HEK293T (cell line): ENCODE measurements around the gene ALG9.

ENCODE experiments used
- CTCF ChIA-PET: fragments of 350-600 bp; formaldehyde crosslinking; extraction: SDS; loops from one replicate; lab custom pipeline; 2021; ENCODE audit warnings: antibody characterized with exemption, inconsistent platforms; lab: Yijun Ruan, JAX
- POLR2A ChIA-PET: fragments of 350-600 bp; formaldehyde crosslinking; extraction: SDS; loops from one replicate; lab custom pipeline; 2020; ENCODE audit warnings: antibody characterized with exemption, inconsistent platforms; lab: Yijun Ruan, JAX
- DNase-seq: peaks from one replicate; pipeline ENCODE4 v3.0.0; 2012; ENCODE audit warnings: mixed read lengths; ENCODE audit errors: extremely low spot score
- ARNT ChIP-seq: fragments of 450-650 bp; IDR thresholded peaks from 2 replicates; pipeline ENCODE4 v1.6.1; 2017; ENCODE audit warnings: mild to moderate bottlenecking
- BHLHE40 ChIP-seq: fragments of 450-650 bp; IDR thresholded peaks from 2 replicates; pipeline ENCODE4 v1.6.1; 2016; ENCODE audit warnings: mild to moderate bottlenecking, moderate library complexity, borderline replicate concordance
- CTBP1 ChIP-seq: fragments of 450-650 bp; IDR thresholded peaks from 2 replicates; pipeline ENCODE4 v1.6.1; 2016; ENCODE audit warnings: borderline replicate concordance
- ELF4 ChIP-seq: fragments of 450-650 bp; IDR thresholded peaks from 2 replicates; pipeline ENCODE4 v1.6.1; 2017; ENCODE audit warnings: antibody characterized with exemption
- FOXA1 ChIP-seq: fragments of 450-650 bp; IDR thresholded peaks from 2 replicates; pipeline ENCODE4 v1.6.1; 2016; ENCODE audit warnings: mild to moderate bottlenecking
- FOXK2 ChIP-seq: fragments of 450-650 bp; IDR thresholded peaks from 2 replicates; pipeline ENCODE4 v1.6.1; 2016; ENCODE audit warnings: mild to moderate bottlenecking
- FOXM1 ChIP-seq: fragments of 450-650 bp; IDR thresholded peaks from 2 replicates; pipeline ENCODE4 v1.6.1; 2017; ENCODE audit warnings: mild to moderate bottlenecking, borderline replicate concordance
- HDGF ChIP-seq: fragments of 450-650 bp; IDR thresholded peaks from 2 replicates; pipeline ENCODE4 v1.6.1; 2017; ENCODE audit warnings: antibody characterized with exemption, borderline replicate concordance
- L3MBTL2 ChIP-seq: fragments of 450-650 bp; conservative IDR thresholded peaks from 2 replicates; pipeline ENCODE4 v1.6.1; 2016; ENCODE audit warnings: mild to moderate bottlenecking
- LEF1 ChIP-seq: fragments of 450-650 bp; IDR thresholded peaks from 2 replicates; pipeline ENCODE4 v1.6.1; 2017; ENCODE audit warnings: mild to moderate bottlenecking, borderline replicate concordance
- NFRKB ChIP-seq: fragments of 450-650 bp; IDR thresholded peaks from 2 replicates; pipeline ENCODE4 v1.6.1; 2016; ENCODE audit warnings: mild to moderate bottlenecking, moderate library complexity
- SP1 ChIP-seq: fragments of 450-650 bp; IDR thresholded peaks from 2 replicates; pipeline ENCODE4 v1.6.1; 2017
- SUZ12 ChIP-seq: fragments of 450-650 bp; IDR thresholded peaks from 2 replicates; pipeline ENCODE4 v1.6.1; 2016; ENCODE audit warnings: mild to moderate bottlenecking
- TARDBP ChIP-seq: fragments of 450-650 bp; IDR thresholded peaks from 2 replicates; pipeline ENCODE4 v1.6.1; 2016
- ZNF384 ChIP-seq: fragments of 450-650 bp; IDR thresholded peaks from 2 replicates; pipeline ENCODE4 v1.6.1; 2016
- TF ChIP-seq, protein P1 (sequence below): fragments of 450-650 bp; IDR thresholded peaks from 2 replicates; pipeline ENCODE4 v1.6.1; 2016

The ALG9 gene

DNA sequence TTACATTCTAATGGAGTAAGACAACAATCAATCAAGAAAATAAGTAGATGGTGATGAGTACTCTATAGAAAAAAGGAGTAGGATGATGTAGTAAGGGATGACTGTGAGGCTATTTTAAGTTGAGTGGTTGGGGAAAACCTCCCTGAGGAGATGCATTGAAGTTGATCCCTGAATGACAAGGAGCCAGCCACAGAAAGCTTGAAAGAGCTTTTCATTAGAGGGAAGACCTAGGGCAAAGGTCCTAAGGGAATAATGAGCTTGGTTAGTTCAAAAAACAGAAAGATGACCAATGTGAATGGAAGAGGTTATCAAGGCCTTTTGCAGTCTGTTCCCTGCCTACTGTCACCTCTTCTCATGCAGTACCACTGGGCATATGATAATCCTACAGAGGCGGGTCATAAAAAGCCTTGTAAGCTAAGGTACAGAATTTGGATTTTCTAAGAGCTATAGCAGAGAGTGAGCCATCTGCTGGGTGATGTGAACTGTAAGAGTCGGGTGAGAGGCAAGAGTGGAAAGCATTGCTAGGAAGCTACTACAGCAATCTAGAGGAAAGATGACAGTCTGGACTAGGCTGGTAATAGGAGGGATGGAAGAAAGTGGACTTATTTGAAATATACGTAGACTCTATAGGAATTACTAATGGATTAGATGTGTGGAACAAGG lies 108.3 kb downstream of the ALG9 start:
- ChIA-PET POLR2A (no interaction called here), CTCF (no interaction called here)
- TF ChIP-seq FOXA1: no peak
- TF ChIP-seq BHLHE40: no peak
- TF ChIP-seq ELF4: no peak
- no peak for TF ChIP-seq LEF1
- no peak for TF ChIP-seq SP1
- TF ChIP-seq, protein P1, sequence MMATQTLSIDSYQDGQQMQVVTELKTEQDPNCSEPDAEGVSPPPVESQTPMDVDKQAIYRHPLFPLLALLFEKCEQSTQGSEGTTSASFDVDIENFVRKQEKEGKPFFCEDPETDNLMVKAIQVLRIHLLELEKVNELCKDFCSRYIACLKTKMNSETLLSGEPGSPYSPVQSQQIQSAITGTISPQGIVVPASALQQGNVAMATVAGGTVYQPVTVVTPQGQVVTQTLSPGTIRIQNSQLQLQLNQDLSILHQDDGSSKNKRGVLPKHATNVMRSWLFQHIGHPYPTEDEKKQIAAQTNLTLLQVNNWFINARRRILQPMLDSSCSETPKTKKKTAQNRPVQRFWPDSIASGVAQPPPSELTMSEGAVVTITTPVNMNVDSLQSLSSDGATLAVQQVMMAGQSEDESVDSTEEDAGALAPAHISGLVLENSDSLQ: no peak
- no peak for TF ChIP-seq FOXK2
- no peak for TF ChIP-seq ZNF384
- TF ChIP-seq L3MBTL2: no peak
- TF ChIP-seq CTBP1: no peak
- no peak for TF ChIP-seq FOXM1
- DNase-seq: no peak

- DNase-seq: no peak
- no peak for TF ChIP-seq ZNF384
- no peak for TF ChIP-seq LEF1
- TF ChIP-seq FOXA1: no peak
- no peak for TF ChIP-seq BHLHE40
- TF ChIP-seq TARDBP: no peak
- TF ChIP-seq, protein P1: no peak
- no peak for TF ChIP-seq ARNT
- no peak for TF ChIP-seq FOXM1
- no peak for TF ChIP-seq HDGF
- no peak for TF ChIP-seq FOXK2
- TF ChIP-seq L3MBTL2: no peak
- no peak for TF ChIP-seq CTBP1
- TF ChIP-seq ELF4: no peak
- TF ChIP-seq SUZ12: no peak
- no peak for TF ChIP-seq SP1
- TF ChIP-seq NFRKB: no peak
- CTCF ChIA-PET: no interaction called here
- POLR2A ChIA-PET: no interaction called here
Measured at GRCh38 chr11:111762526-111762925, 108.9 kb downstream of the ALG9 start.

DNA sequence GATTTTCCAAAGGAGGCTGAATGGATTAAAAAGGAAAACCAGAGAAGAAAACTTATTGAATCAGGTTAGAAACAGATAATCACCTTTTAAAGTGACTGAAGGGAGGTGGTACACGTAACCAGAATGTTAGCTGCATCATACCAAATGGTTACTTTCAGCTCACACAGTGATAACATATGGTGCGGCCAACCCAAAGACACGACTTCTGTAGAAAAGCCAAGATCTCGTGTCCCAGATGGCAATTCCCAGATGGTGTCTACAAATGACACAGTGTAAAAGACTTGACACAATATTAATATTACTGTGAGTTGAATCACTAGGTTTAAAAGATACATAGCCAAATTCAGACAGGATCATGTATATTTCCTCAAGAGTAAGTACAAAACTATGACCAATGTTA lies 110.3 kb downstream of the ALG9 start:
- CTCF ChIA-PET: no interaction called here
- no peak for DNase-seq
- TF ChIP-seq ARNT (no peak), HDGF (no peak), BHLHE40 (no peak), L3MBTL2 (no peak), TARDBP (no peak), FOXA1 (no peak), LEF1 (no peak), SP1 (no peak), NFRKB (no peak), ZNF384 (no peak), FOXM1 (no peak), SUZ12 (no peak), FOXK2 (no peak), ELF4 (no peak), CTBP1 (no peak)
- TF ChIP-seq, protein P1: no peak
- POLR2A ChIA-PET: no interaction called here

DNA sequence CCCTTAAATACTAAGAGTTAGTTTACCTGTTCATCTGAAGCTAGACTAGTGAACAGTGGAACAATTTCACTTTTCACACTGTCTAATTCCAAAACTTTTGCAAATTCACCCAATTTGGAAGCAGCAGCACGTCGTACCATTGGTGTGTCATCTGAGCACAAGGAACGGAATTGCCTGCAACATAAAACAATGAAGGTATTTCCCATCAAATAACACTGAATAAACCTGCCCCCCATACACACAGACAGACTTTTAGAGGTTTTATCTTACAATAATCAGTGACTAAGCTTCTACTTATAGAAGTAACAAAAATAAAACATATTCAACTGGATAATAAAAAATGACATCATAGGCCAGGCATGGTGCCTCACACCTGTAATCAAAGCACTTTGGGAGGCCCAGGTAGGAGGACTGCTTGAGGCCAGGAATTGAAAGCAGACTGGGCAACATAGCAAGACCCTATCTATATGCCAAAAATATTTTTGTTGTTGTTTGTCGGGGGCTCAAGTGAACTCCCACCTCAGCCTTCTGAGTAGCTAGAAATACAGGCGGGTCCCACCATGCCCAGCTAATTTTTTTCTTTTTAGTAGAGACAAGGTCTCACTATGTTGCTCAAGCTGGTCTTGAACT lies 111.5 kb downstream of the ALG9 start:
- ChIA-PET CTCF (no interaction called here), POLR2A (no interaction called here)
- TF ChIP-seq FOXA1: no peak

GRCh38 chr11:111759376-111759775 lies 112.0 kb downstream of the ALG9 start:
- CTCF ChIA-PET: no interaction called here
- no peak for DNase-seq
- no peak for TF ChIP-seq ZNF384
- no peak for TF ChIP-seq FOXK2
- TF ChIP-seq ARNT: no peak
- TF ChIP-seq, protein P1: no peak
- TF ChIP-seq ELF4: no peak
- POLR2A ChIA-PET: no interaction called here

More for the DNA sequence above, 111.5 kb downstream of the ALG9 start:
- DNase-seq: no peak

GRCh38 chr11:111756097-111756496 lies 115.3 kb downstream of the ALG9 start:
- CTCF ChIA-PET: no interaction called here
- TF ChIP-seq SP1 (no peak), FOXK2 (no peak), SUZ12 (no peak), BHLHE40 (no peak), ARNT (no peak), ELF4 (no peak), TARDBP (no peak), FOXM1 (no peak), ZNF384 (no peak), HDGF (no peak), CTBP1 (no peak), NFRKB (no peak), LEF1 (no peak), FOXA1 (no peak), L3MBTL2 (no peak)
- TF ChIP-seq, protein P1: no peak
- DNase-seq: no peak
- POLR2A ChIA-PET: no interaction called here
